T-cell (primary cell): Measurements from ENCODE around the gene RIMS3. TPM values are rescaled to one million over a fixed set of nuclear protein-coding genes. Genes with fewer than 3 reads are reported as not detected.
A peak's percentile ranks its signal among the peaks of the same experiment; 100 is the strongest.

Experiments
- ATAC-seq, 4 experiments: fragments of 200-7000 bp in 3 of 4; fragments of 150-1000 bp in 1 of 4; cut with Tn5 transposase; replicated peaks in 1 of 4; 1 replicate in 3 of 4; 2 replicates in 1 of 4; pipeline ENCODE4 v1.10.0; 2021; ENCODE audit warnings: moderate library complexity in 3 of 4, mild to moderate bottlenecking in 2 of 4, moderate number of reproducible peaks in 1 of 4
- CTCF ChIA-PET, 2 donors: fragments of 300-600 bp; sonication (Branson Sonifier 250); formaldehyde crosslinking; loops; one replicate each; lab custom pipeline; 2022; ENCODE audit warnings: antibody characterized with exemption in 2 of 2; lab: Charles Lee
- POLR2A ChIA-PET, 2 donors: fragments of 300-600 bp; sonication (Branson Sonifier 250); formaldehyde crosslinking; loops; one replicate each; lab custom pipeline; 2022; ENCODE audit warnings: antibody characterized with exemption in 2 of 2; lab: Charles Lee
- DNase-seq, 35 experiments: peaks; one replicate each; pipeline versions ENCODE4 v3.0.0 to v3.0.0-alpha.2; 2013 to 2023
- H3K27ac ChIP-seq: one replicate; pipeline ENCODE4 v1.5.1; 2013; ENCODE audit warnings: low read length
- H3K27me3 ChIP-seq, 2 experiments: replicated peaks in 1 of 2; 1 replicate in 1 of 2; 2 replicates in 1 of 2; pipeline versions ENCODE4 v1.6.1 to v1.7.0; 2013; ENCODE audit warnings: low read length in 1 of 2, mixed read lengths in 1 of 2; ENCODE audit not compliant: control insufficient read depth in 2 of 2, insufficient read depth in 2 of 2; ENCODE audit errors: extremely low read depth in 1 of 2
- H3K36me3 ChIP-seq, 2 donors: 1 replicate in 1 of 2; 2 replicates in 1 of 2; pipeline versions ENCODE4 v1.6.1 to v1.7.0; 2013; ENCODE audit warnings: low read length in 1 of 2; ENCODE audit not compliant: control insufficient read depth in 2 of 2, insufficient read depth in 1 of 2; ENCODE audit errors: extremely low read depth in 1 of 2
- H3K4me1 ChIP-seq, 2 experiments: 1 replicate in 1 of 2; 2 replicates in 1 of 2; pipeline versions ENCODE4 v1.6.1 to v1.7.0; 2013; ENCODE audit warnings: low read length in 2 of 2, mixed read lengths in 1 of 2; ENCODE audit not compliant: insufficient read depth in 2 of 2, control insufficient read depth in 1 of 2; ENCODE audit errors: extremely low read depth in 1 of 2
- H3K4me3 ChIP-seq, 2 donors: 1 replicate in 1 of 2; 2 replicates in 1 of 2; pipeline versions ENCODE4 v1.5.1 to v1.7.0; 2013; ENCODE audit warnings: mild to moderate bottlenecking in 2 of 2, low read length in 1 of 2, moderate library complexity in 1 of 2; ENCODE audit not compliant: control insufficient read depth in 1 of 2; ENCODE audit errors: extremely low read depth in 1 of 2
- H3K9me3 ChIP-seq: 2 replicates; pipeline ENCODE4 v1.7.0; 2013
- H3K27ac Mint-ChIP-seq, 2 donors: one replicate each; pipeline ENCODE4 v1.8.0; 2020 to 2021; ENCODE audit warnings: mild to moderate bottlenecking in 2 of 2, mixed read lengths in 2 of 2
- H3K27me3 Mint-ChIP-seq, 2 donors: one replicate each; pipeline ENCODE4 v1.8.0; 2021 to 2022; ENCODE audit warnings: mixed read lengths in 2 of 2
- H3K36me3 Mint-ChIP-seq: one replicate; pipeline ENCODE4 v1.8.0; 2021; ENCODE audit warnings: mixed read lengths
- H3K4me1 Mint-ChIP-seq, 3 donors: one replicate each; pipeline ENCODE4 v1.8.0; 2020 to 2022; ENCODE audit warnings: mixed read lengths in 3 of 3, mild to moderate bottlenecking in 1 of 3
- H3K4me3 Mint-ChIP-seq, 3 donors: one replicate each; pipeline ENCODE4 v1.8.0; 2020 to 2022; ENCODE audit warnings: mild to moderate bottlenecking in 3 of 3, mixed read lengths in 3 of 3, moderate library complexity in 3 of 3
- H3K9me3 Mint-ChIP-seq, 3 donors: one replicate each; pipeline ENCODE4 v1.8.0; 2020 to 2022; ENCODE audit warnings: mixed read lengths in 3 of 3
- WGBS: methylation state at CpG from one replicate; pipeline ENCODE4 v1.1.5; 2013; ENCODE audit warnings: missing lambda C conversion rate; ENCODE audit not compliant: insufficient coverage; 5-methylcytosine and 5-hydroxymethylcytosine counted together
- total RNA-seq, 35 experiments: library from RNA in 6 of 35; stranded (reverse) in 6 of 35; fragments of 120-200 nt in 1 of 35; gene quantifications; one replicate each; pipeline versions ENCODE4 v1.2.1 to v1.2.4 and lab custom pipeline; 2013 to 2026

Gene RIMS3
- total RNA-seq, 5 donors from 2014 or later (not counting 1 experiment from before 2014, with no cell fraction given), result 1.8 to 3.0 (median 2.3) TPM

- peaks cover 18% of the 10 kb centered on the region for H3K36me3 Mint-ChIP-seq
- peak overlapping the region in 1 of 2 donors; percentile 65 for H3K27ac Mint-ChIP-seq
- Histone ChIP-seq H3K4me1 (peaks cover 17 to 19% of the 10 kb centered on the region in 2 experiments), H3K9me3 (no peaks in the 10 kb centered on the region), H3K27me3 (no peaks in the 10 kb centered on the region), H3K27ac (peak overlapping the region; percentile 22), H3K4me3 (no peak overlapping the region), H3K36me3 (peaks cover 3 to 10% of the 10 kb centered on the region in 2 donors)
- DNase-seq, result no peak
- H3K27me3 Mint-ChIP-seq, result no peaks in the 10 kb centered on the region
- CTCF ChIA-PET, result interaction anchor here (0.5 to 2.7 kb wide), 6 partner anchors 20 to 156 kb away, joined by 3 to 13 read pairs (median 3); no protein-coding TSS in a partner anchor
- no peak overlapping the region for H3K4me3 Mint-ChIP-seq
- no peak for ATAC-seq
- POLR2A ChIA-PET, result interaction anchor here in 1 of 2 donors (1.7 kb wide), 1 partner anchor 21 kb away, joined by 5 read pairs; no protein-coding TSS in a partner anchor
- H3K9me3 Mint-ChIP-seq, result no peaks in the 10 kb centered on the region
- H3K4me1 Mint-ChIP-seq, result peaks cover 45 to 55% (median 51%) of the 10 kb centered on the region in 3 donors
- no CpG with 5 or more reads among the region's 1 CpG for WGBS
Observed at GRCh38 chr1:40689737-40690136, 24.3 kb upstream of the RIMS3 start.

DNA sequence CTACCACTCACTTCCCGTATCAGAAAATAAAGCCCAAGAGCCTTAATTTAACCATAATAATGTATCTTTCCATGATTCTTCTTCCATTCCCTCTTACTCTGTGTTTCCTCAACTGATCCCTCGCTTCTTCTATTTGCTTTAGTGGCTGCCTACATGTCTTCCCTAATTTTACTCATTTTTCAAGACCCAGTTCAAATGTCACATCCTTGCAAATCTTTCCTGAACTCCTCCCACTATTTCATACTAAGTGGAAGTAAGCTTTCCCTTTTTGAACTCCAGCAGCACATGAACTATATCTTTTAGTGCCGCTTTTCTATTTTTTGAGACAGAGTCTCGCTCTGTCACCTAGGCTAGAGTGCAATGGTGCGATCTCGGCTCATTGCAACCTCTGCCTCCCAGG, 22.2 kb upstream of the RIMS3 start:
- Histone ChIP-seq H3K4me3 (no peak overlapping the region), H3K4me1 (peaks cover 8 to 14% of the 10 kb centered on the region in 2 experiments), H3K9me3 (no peaks in the 10 kb centered on the region), H3K27me3 (no peaks in the 10 kb centered on the region), H3K27ac (no peak overlapping the region), H3K36me3 (peaks cover 0 to 10% of the 10 kb centered on the region in 2 donors)
- Mint-ChIP-seq H3K27ac (no peak overlapping the region), H3K36me3 (peaks cover 18% of the 10 kb centered on the region), H3K4me1 (peaks cover 24 to 35% (median 30%) of the 10 kb centered on the region in 3 donors), H3K27me3 (no peaks in the 10 kb centered on the region), H3K4me3 (no peak overlapping the region), H3K9me3 (no peaks in the 10 kb centered on the region)
- 100% methylated on average over 5 of the region's 6 CpGs for WGBS
- no peak for ATAC-seq
- DNase-seq, result no peak
- POLR2A ChIA-PET, result interaction anchor here in 1 of 2 donors (0.6 kb wide), 1 partner anchor 509 kb away, joined by 4 read pairs; no protein-coding TSS in a partner anchor
- CTCF ChIA-PET, result no interaction called here

DNA sequence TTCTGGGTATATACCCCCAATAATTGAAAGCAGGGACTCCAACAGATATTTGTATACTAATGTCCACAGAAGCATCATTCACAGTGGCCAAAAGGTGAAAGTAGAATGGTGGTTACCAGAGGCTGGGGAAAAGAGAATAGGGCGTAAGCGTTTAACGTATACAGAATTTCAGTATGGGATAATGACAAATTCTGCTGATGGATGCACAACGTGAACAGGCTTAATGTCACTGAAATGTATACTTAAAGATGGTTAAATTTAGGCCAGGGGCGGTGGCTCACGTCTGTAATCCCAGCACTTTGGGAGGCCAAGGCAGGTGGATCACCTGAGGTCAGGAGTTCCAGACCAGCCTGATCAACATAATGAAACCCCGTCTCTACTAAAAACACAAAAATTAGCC, 21.6 kb upstream of the RIMS3 start:
- POLR2A ChIA-PET, result interaction anchor here in 1 of 2 donors (0.6 kb wide), 1 partner anchor 508 kb away, joined by 4 read pairs; no protein-coding TSS in a partner anchor

GRCh38 chr1:40684669-40685068, 19.2 kb upstream of the RIMS3 start:
- ATAC-seq, result no peak
- 93% methylated on average over 3 of the region's 3 CpGs for WGBS

More for the DNA sequence above, 21.6 kb upstream of the RIMS3 start:
- Histone ChIP-seq H3K9me3 (no peaks in the 10 kb centered on the region), H3K27me3 (no peaks in the 10 kb centered on the region), H3K4me1 (peaks cover 5 to 8% of the 10 kb centered on the region in 2 experiments), H3K27ac (no peak overlapping the region), H3K36me3 (peaks cover 0 to 10% of the 10 kb centered on the region in 2 donors), H3K4me3 (no peak overlapping the region)
- CTCF ChIA-PET, result no interaction called here
- no peaks in the 10 kb centered on the region for H3K9me3 Mint-ChIP-seq
- DNase-seq (no peak), ATAC-seq (no peak)
- 100% methylated on average over 4 of the region's 7 CpGs for WGBS
- H3K27ac Mint-ChIP-seq, result no peak overlapping the region
- no peaks in the 10 kb centered on the region for H3K27me3 Mint-ChIP-seq
- H3K4me3 Mint-ChIP-seq, result no peak overlapping the region
- H3K4me1 Mint-ChIP-seq, result peaks cover 18 to 29% (median 24%) of the 10 kb centered on the region in 3 donors
- H3K36me3 Mint-ChIP-seq, result peaks cover 18% of the 10 kb centered on the region

GRCh38 chr1:40679165-40679953, 13.9 kb upstream of the RIMS3 start:
- no peak overlapping the region for H3K27ac ChIP-seq
- ATAC-seq (no peak), DNase-seq (no peak)
- Mint-ChIP-seq H3K27me3 (peaks cover 0 to 6% of the 10 kb centered on the region in 2 donors), H3K4me1 (no peaks in the 10 kb centered on the region), H3K4me3 (no peak overlapping the region), H3K9me3 (no peaks in the 10 kb centered on the region), H3K27ac (no peak overlapping the region), H3K36me3 (no peaks in the 10 kb centered on the region)
- no peaks in the 10 kb centered on the region for H3K9me3 ChIP-seq
- H3K4me1 ChIP-seq, result no peaks in the 10 kb centered on the region
- WGBS, result no CpG with 5 or more reads among the region's 2 CpGs
- no peaks in the 10 kb centered on the region for H3K36me3 ChIP-seq
- H3K4me3 ChIP-seq, result no peak overlapping the region
- CTCF ChIA-PET, result no interaction called here
- no peaks in the 10 kb centered on the region for H3K27me3 ChIP-seq
- POLR2A ChIA-PET, result interaction anchor here in 1 of 2 donors (0.5 kb wide), 1 partner anchor 284 kb away, joined by 5 read pairs; no protein-coding TSS in a partner anchor

More at GRCh38 chr1:40684669-40685068, 19.2 kb upstream of the RIMS3 start:
- no peak overlapping the region for H3K27ac Mint-ChIP-seq
- H3K4me3 Mint-ChIP-seq, result no peak overlapping the region
- H3K36me3 ChIP-seq, result peaks cover 0 to 10% of the 10 kb centered on the region in 2 donors
- H3K9me3 ChIP-seq, result no peaks in the 10 kb centered on the region
- no peaks in the 10 kb centered on the region for H3K27me3 ChIP-seq
- CTCF ChIA-PET, result interaction anchor here in 1 of 2 donors (0.8 kb wide), 1 partner anchor 15 kb away, joined by 4 read pairs; no protein-coding TSS in a partner anchor
- POLR2A ChIA-PET, result no interaction called here
- no peak overlapping the region for H3K27ac ChIP-seq
- H3K9me3 Mint-ChIP-seq, result no peaks in the 10 kb centered on the region
- no peak for DNase-seq
- no peaks in the 10 kb centered on the region for H3K27me3 Mint-ChIP-seq
- H3K4me1 ChIP-seq, result no peaks in the 10 kb centered on the region
- H3K36me3 Mint-ChIP-seq, result peaks cover 18% of the 10 kb centered on the region
- H3K4me1 Mint-ChIP-seq, result peaks cover under 1 to 9% (median 7%) of the 10 kb centered on the region in 3 donors
- H3K4me3 ChIP-seq, result no peak overlapping the region

GRCh38 chr1:40676501-40676900, 11.0 kb upstream of the RIMS3 start:
- CTCF ChIA-PET, result no interaction called here
- H3K27me3 Mint-ChIP-seq, result peaks cover 0 to 6% of the 10 kb centered on the region in 2 donors
- no peak overlapping the region for H3K4me3 Mint-ChIP-seq
- Histone ChIP-seq H3K36me3 (no peaks in the 10 kb centered on the region), H3K4me3 (no peak overlapping the region), H3K27me3 (no peaks in the 10 kb centered on the region), H3K27ac (no peak overlapping the region), H3K9me3 (no peaks in the 10 kb centered on the region), H3K4me1 (no peaks in the 10 kb centered on the region)
- POLR2A ChIA-PET, result no interaction called here
- H3K27ac Mint-ChIP-seq, result no peak overlapping the region
- no peaks in the 10 kb centered on the region for H3K9me3 Mint-ChIP-seq
- ATAC-seq, result no peak
- WGBS, result no CpG with 5 or more reads among the region's 1 CpG
- no peak for DNase-seq
- H3K4me1 Mint-ChIP-seq, result no peaks in the 10 kb centered on the region
- H3K36me3 Mint-ChIP-seq, result no peaks in the 10 kb centered on the region
